ENCODE results near the gene TSPAN3.

The TSPAN3 gene

GRCh38 chr15:77022646-77023575, 48.0 kb downstream of the TSPAN3 start:
- TF ChIP-seq, protein P1, sequence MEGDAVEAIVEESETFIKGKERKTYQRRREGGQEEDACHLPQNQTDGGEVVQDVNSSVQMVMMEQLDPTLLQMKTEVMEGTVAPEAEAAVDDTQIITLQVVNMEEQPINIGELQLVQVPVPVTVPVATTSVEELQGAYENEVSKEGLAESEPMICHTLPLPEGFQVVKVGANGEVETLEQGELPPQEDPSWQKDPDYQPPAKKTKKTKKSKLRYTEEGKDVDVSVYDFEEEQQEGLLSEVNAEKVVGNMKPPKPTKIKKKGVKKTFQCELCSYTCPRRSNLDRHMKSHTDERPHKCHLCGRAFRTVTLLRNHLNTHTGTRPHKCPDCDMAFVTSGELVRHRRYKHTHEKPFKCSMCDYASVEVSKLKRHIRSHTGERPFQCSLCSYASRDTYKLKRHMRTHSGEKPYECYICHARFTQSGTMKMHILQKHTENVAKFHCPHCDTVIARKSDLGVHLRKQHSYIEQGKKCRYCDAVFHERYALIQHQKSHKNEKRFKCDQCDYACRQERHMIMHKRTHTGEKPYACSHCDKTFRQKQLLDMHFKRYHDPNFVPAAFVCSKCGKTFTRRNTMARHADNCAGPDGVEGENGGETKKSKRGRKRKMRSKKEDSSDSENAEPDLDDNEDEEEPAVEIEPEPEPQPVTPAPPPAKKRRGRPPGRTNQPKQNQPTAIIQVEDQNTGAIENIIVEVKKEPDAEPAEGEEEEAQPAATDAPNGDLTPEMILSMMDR (IDR thresholded peaks at IDR 0.05): no peak

DNA sequence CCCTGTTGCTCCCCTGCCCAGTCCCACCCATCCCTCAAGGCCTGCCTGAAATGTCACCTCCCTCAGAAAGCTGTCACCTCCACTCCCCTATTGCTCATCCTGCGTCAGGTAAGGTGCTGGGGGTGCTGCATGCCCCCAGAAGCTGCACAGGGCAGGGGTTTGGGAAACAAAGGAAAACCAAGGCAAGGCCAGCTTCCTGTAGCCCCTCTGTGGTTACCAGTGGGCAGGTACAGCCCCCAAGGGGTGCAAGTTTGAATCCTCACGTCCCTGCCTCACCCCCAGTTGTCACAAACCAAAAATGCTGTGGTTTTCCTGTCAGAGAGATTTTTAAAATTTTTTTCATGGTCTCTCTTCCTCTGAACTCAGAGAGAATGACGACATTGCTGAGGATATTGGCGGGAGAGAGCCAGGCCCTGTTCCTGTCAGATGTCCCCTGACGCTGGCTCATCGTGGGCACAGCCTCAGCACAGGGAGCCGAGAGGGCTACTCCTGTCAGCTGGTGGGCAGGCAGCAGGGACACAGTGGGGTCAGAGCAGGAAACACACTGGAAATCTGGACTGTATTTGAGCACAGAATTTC, 49.0 kb downstream of the TSPAN3 start:
- TF ChIP-seq, protein P1 (IDR thresholded peaks at IDR 0.05): no peak

DNA sequence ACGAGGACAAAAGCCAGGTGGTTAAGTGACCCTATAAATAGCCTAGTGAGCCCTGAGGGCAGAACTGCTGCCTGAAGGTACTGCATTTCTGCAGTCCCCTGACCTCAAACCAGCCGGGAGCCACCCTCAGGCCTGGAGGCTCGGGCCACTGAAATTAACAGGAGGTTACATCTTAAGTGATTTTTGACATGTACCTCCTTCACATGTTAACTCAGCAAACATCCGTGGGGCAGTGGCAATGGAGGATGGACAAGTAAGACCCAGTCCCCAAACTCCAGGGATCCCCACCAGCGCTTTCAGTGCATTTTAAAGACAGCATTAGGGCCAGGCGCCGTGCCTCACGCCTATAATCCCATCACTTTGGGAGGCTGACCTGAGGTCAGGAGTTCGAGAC, 49.8 kb downstream of the TSPAN3 start:
- TF ChIP-seq, protein P1 (IDR thresholded peaks at IDR 0.05): no peak

GRCh38 chr15:77020348-77021087, 50.4 kb downstream of the TSPAN3 start:
- TF ChIP-seq, protein P1 (IDR thresholded peaks at IDR 0.05): no peak

GRCh38 chr15:77019521-77020331, 51.2 kb downstream of the TSPAN3 start:
- TF ChIP-seq, protein P1 (IDR thresholded peaks at IDR 0.05): no peak

- TF ChIP-seq, protein P1 (IDR thresholded peaks at IDR 0.05): no peak
Observed at GRCh38 chr15:77018796-77019505, 52.0 kb downstream of the TSPAN3 start.
